ENCODE measurements around the gene LATS2.
"Not testable (repeated sequence)": the region's sequence is repeated elsewhere in the genome, so short reads cannot be mapped to it uniquely, and the experiment has no call there.

Gene LATS2

GRCh38 chr13:20989656-20990321 lies 71.6 kb downstream of the LATS2 start:
- no peak for DNase-seq

DNA sequence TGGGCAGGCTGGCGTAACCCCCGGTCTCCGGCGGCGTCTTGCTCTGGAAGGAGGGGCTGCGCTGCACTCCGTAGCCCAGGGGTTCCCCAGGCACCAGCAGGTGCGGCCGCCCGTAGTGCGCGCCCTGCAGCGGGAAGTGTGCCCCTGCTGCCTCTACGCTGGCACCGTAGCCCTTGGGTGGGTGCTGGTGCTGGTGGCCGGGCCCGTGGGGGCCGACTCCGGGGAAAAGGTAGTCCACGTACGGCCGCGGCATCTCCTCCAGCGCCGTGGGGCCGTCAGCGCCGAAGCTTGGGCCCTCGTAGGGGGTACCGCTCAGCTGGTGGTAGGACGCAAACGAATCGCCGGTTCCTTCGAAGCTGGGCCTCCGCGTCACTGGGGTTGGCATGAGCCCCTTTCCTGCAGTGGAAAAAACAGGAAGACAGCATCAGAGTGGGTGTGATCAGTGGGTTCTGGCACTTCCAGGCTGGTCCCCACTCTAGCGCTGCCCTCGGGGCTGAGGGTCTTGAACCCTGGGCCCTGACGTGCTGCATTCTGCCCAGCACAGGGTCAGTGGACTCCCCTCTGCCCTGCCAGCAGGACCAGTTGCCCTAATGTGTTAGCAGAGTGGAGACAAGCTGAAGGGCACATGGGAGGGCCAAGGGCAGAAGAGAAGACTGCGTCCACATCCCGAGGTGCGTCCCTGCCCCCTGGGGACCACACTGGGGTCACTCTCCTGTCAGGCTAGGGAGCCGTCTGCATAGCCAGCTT lies 72.3 kb downstream of the LATS2 start:
- DNase-seq: no peak

- DNase-seq: no peak
These were observed 73.1 kb downstream of the LATS2 start for GRCh38 chr13:20988033-20988908.

GRCh38 chr13:20987599-20987998 lies 73.8 kb downstream of the LATS2 start:
- DNase-seq: no peak

- DNase-seq: no peak
These were observed 76.5 kb downstream of the LATS2 start for GRCh38 chr13:20984879-20985278.

DNA sequence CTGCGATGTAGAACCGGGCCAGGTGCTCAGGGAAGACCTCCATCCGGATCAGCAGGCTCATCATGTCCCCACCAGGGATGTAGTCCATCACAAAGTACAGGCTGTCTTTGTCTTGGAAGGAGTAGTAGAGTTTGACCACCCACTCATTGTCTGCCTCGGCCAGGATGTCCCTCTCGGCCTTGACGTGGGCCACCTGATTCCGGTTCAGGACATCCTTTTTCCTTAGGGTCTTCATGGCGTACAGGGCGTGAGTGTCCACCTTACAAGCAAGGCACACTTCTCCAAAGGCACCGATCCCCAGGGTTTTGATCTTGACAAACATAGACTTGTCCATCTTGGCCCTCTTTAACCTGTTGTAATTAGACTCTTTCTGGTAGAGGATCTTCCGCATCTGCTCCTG lies 78.0 kb downstream of the LATS2 start:
- no peak for DNase-seq

DNA sequence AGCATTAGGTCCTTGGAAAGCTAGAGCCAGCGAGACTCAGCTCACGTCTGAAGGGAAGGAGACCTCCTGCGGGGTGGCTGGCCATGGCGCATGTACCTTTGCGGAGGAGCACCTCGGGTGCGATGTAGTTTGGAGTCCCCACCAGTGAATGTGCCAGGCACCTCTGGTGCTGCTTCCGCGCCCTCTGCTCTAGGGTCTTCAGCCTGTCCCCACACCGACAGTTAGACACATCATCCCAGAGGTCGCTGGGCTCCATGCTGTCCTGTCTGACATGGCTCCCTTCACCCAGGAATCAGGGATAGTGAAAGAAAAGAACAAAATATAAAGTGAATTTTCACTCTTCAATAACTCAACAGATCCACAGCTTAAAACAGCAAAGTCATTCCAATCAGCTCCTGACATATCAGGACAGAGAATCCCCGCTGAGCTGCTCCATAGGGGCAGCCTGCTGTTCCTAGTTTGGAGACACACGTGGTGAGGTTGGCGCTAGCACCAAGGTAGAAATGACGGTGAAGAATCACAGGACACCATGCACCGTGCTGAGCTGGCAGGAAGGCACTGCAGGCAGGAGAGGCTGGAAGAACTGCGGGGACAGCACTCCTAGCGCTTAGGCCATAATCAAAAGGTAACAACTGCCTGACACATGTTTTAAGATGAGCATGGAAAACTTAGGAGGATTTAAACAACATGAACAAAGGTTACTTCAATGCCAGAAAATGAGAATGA lies 79.9 kb downstream of the LATS2 start:
- no peak for DNase-seq

- no peak for DNase-seq
These were observed 80.5 kb downstream of the LATS2 start for GRCh38 chr13:20980899-20981298.

GRCh38 chr13:20980430-20980829 lies 81.0 kb downstream of the LATS2 start:
- DNase-seq: no peak

DNA sequence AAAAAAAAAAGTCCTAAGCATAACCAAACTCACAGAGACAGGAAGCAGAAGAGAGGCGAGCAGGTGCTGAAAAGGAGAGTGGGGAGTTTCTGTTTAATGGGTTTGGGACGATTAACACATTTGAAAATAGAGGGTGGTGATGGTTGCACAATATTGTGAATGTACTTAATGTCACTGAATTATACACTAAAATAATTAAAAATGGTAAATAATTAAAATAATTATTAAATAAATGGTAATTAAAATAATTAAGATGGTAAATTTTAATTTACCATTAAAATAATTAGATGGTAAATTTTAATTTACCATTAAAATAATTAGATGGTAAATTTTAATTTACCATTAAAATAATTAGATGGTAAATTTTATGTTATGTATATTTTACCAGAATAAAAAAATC lies 84.0 kb downstream of the LATS2 start:
- no peak for DNase-seq

- no peak for DNase-seq
These were observed 86.3 kb downstream of the LATS2 start for GRCh38 chr13:20974981-20975585.

DNA sequence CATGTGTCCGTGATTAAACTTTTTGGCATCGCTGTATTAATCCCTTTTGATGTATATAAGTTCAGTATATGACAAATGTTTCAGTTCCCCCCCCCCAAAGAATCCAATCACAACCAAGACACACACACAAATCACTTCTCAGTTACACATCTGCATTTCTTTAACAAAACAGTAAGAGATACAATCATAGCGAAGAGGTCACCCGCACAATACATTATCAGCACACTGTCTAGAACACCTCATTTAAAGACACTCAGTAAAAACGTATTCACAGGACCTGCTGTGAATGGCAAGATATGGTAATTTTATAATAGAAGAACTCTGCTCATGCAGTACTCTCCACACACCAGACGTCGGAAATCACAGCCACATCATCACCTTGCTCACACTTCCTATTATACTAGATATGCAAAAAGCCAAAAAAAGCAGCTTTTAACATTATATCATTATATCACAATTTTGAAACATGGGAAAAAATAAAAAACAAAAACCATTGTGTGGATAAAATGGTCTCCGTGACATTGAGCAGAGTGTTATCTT lies 87.4 kb downstream of the LATS2 start:
- no peak for DNase-seq

DNA sequence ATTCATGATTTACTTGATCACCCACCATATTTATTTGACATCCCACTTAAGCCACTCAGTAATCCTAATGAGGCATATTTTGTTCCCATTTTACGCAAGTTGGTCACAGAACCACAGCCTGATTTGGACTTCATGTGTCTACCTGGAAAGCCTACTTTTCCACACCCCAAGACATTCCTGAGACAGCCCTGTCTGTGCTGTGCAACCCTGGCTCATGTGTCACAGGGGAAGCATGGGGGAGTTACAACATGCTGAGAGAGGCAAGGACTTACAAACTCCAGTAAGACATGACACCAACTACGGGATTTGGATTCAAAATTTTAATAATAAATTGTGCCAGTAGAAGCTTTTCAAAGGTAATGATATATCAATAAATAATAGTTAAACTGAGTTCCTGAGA lies 88.7 kb downstream of the LATS2 start:
- no peak for DNase-seq

- DNase-seq: no peak
These were observed 92.2 kb downstream of the LATS2 start for GRCh38 chr13:20969182-20969581.

- no peak for DNase-seq
These were observed 92.6 kb downstream of the LATS2 start for GRCh38 chr13:20968745-20969144.

DNA sequence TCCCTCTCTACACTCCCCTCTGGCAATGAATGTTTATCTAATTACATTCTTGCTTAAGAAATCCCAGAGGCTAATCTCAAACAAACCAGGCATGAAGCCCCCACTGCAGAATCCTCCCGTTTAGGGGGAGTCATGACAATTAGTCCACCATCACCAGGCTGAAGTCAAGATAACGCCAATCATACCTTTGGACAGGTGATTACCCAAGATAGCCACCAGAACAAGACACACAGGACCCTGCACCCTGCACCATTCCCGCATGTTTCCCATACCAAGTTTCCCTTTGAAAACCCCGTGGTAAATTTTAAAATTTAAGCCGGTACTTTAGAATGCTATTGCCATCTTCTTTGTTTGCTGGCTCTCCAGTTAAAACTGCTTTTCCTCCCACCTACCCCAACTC lies 94.0 kb downstream of the LATS2 start:
- no peak for DNase-seq

GRCh38 chr13:20964904-20965303 lies 96.5 kb downstream of the LATS2 start:
- DNase-seq: no peak

DNA sequence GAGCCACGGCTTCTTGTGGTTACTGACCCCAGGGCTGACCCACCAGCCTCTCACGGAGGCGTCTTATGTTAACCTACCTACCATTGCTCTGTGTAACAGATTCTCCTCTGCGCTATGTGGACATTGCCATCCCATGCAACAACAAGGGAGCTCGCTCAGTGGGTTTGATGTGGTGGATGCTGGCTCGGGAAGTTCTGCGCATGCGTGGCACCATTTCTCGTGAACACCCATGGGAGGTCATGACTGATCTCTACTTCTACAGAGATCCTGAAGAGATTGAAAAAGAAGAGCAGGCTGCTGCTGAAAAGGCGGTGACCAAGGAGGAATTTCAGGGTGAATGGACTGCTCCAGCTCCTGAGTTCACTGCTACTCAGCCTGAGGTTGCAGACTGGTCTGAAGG lies 99.7 kb downstream of the LATS2 start:
- not testable (repeated sequence) for DNase-seq

- no peak for DNase-seq
These were observed 100.6 kb downstream of the LATS2 start for GRCh38 chr13:20960663-20961309.

DNA sequence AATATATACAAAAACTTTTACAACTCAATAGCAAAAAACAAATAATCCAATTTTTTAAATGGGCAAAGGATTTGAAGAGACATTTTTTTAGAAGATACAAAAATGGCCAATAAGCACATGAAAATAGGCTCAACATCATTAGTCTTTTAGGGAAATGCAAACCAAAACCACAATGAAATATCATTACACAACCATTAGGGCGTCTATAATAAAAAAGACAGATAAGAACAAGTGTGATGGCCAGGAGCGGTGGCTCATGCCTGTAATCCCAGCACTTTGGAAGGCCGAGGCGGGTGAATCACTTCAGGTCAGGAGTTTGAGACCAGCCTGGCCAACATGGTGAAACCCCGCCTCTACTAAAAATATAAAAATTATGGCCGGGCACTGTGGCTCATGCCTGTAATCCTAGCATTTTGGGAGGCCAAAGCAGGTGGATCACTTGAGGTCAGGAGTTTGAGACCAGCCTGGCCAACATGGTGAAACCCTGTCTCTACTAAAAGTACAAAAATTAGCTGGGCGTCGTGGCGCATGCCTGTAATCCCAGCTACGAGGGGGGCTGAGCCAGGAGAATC lies 104.3 kb downstream of the LATS2 start:
- not testable (repeated sequence) for DNase-seq

DNA sequence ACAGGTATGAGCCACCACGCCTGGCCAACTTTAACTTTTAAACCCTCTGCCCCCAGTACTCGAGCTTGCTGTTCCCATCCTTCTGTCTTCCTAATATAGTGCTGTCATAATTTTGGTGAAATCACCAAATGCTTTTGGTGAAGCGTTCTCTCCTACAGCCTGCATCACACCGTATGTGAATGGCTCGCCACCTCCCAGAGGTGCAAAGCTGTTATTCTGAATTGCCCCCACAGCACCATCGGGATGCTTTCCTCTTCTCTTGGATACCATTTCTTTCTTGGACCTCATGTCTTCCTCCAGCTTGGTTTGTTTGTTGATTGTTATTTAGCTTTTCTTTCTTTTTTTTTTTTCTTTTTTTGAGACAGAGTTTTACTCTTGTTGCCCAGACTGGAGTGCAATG lies 105.9 kb downstream of the LATS2 start:
- DNase-seq: no peak
